Stomach smooth muscle (tissue), 2 donors: ENCODE results near the gene PTPRM.

Experiments
- H3K27ac ChIP-seq: one replicate; pipeline ENCODE4 v1.7.0; 2013; ENCODE audit warnings: mild to moderate bottlenecking, low read length, inconsistent platforms
- H3K27me3 ChIP-seq, 2 donors: one replicate each; pipeline ENCODE4 v1.7.0; 2013; ENCODE audit warnings: low read length in 2 of 2; ENCODE audit not compliant: insufficient read depth in 2 of 2, control insufficient read depth in 1 of 2
- H3K36me3 ChIP-seq, 2 donors: one replicate each; pipeline ENCODE4 v1.7.0; 2013; ENCODE audit warnings: low read length in 2 of 2; ENCODE audit not compliant: control insufficient read depth in 2 of 2, insufficient read depth in 2 of 2
- H3K4me1 ChIP-seq: one replicate; pipeline ENCODE4 v1.7.0; 2013; ENCODE audit warnings: low read length; ENCODE audit not compliant: control insufficient read depth, insufficient read depth
- H3K4me3 ChIP-seq, 2 donors: one replicate each; pipeline ENCODE4 v1.7.0; 2013; ENCODE audit warnings: low read length in 2 of 2
- H3K9ac ChIP-seq, 2 donors: one replicate each; pipeline ENCODE4 v1.7.0; 2013; ENCODE audit warnings: low read length in 2 of 2, mild to moderate bottlenecking in 1 of 2
- H3K9me3 ChIP-seq, 2 donors: one replicate each; pipeline ENCODE4 v1.7.0; 2013; ENCODE audit warnings: low read length in 2 of 2; ENCODE audit not compliant: control insufficient read depth in 2 of 2
- donor health status: healthy.
- donor health status: Pancreatic carcinoma.

PTPRM gene

GRCh38 chr18:7803956-7804469 lies 236.9 kb downstream of the PTPRM start:
- no peak overlapping the region for H3K27ac ChIP-seq
- no peak overlapping the region for H3K4me3 ChIP-seq
- no peaks in the 10 kb centered on the region for H3K4me1 ChIP-seq
- H3K9ac ChIP-seq = no peak overlapping the region
- no peaks in the 10 kb centered on the region for H3K36me3 ChIP-seq
- H3K27me3 ChIP-seq = no peaks in the 10 kb centered on the region
- no peaks in the 10 kb centered on the region for H3K9me3 ChIP-seq

DNA sequence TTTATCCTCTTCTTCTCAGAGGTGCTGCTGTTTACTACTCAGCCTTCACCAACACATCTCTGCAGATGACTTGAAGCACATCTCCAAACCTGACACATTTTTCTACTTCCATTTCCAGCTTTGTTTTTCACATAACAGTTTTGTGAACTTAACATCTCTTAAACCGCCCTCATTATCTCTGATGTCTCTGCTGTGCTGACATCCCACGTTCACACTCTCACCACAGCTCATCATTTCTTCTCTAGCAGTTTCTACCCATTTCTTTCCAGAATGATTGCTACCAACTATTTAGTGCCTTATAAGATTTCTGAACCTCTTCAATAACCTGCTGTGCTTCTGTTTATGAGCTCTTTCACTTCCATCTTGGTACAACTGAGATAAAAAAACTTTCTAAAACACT lies 238.0 kb downstream of the PTPRM start:
- H3K9ac ChIP-seq = no peak overlapping the region
- H3K36me3 ChIP-seq = no peaks in the 10 kb centered on the region
- no peaks in the 10 kb centered on the region for H3K4me1 ChIP-seq
- H3K27ac ChIP-seq = no peak overlapping the region
- H3K27me3 ChIP-seq = no peaks in the 10 kb centered on the region
- H3K4me3 ChIP-seq = no peak overlapping the region
- no peaks in the 10 kb centered on the region for H3K9me3 ChIP-seq

- H3K9me3 ChIP-seq = no peaks in the 10 kb centered on the region
- no peaks in the 10 kb centered on the region for H3K27me3 ChIP-seq
- H3K27ac ChIP-seq = no peak overlapping the region
- H3K4me3 ChIP-seq = no peak overlapping the region
- H3K9ac ChIP-seq = no peak overlapping the region
- no peaks in the 10 kb centered on the region for H3K36me3 ChIP-seq
- H3K4me1 ChIP-seq = no peaks in the 10 kb centered on the region
These were observed 238.8 kb downstream of the PTPRM start for GRCh38 chr18:7805880-7806279.

DNA sequence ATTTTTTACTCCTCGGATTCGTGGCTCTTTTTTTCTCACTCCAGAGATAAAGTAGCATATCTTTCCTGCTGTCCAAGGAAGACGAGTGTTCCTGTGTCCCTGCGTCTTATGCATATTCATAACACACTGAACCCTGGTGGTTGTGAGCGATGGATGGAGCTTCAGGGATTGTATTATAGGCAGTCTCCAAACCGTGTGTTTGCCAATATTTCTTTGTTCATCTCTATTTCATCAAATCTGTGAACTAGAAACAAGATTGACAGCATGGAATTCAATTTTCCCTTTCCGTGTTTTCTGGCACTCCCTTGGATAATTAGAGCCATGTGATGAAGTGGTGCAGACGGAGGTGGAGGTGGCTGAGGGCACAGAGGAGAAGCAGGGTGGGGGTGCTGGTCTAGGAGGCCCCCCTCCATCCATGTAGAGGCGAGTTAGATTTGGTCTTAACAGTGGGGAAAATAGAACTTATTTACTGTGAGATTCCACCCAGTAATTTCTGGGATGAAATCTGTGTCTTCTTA lies 240.9 kb downstream of the PTPRM start:
- H3K27me3 ChIP-seq = no peaks in the 10 kb centered on the region
- H3K4me3 ChIP-seq = no peak overlapping the region
- no peaks in the 10 kb centered on the region for H3K9me3 ChIP-seq
- H3K4me1 ChIP-seq = peaks cover 10% of the 10 kb centered on the region
- no peaks in the 10 kb centered on the region for H3K36me3 ChIP-seq
- H3K27ac ChIP-seq = no peak overlapping the region
- no peak overlapping the region for H3K9ac ChIP-seq

GRCh38 chr18:7808992-7809391 lies 241.9 kb downstream of the PTPRM start:
- H3K4me3 ChIP-seq = no peak overlapping the region
- peaks cover 0 to under 1% of the 10 kb centered on the region in 2 donors for H3K9me3 ChIP-seq
- peaks cover 10% of the 10 kb centered on the region for H3K4me1 ChIP-seq
- H3K36me3 ChIP-seq = no peaks in the 10 kb centered on the region
- no peaks in the 10 kb centered on the region for H3K27me3 ChIP-seq
- no peak overlapping the region for H3K27ac ChIP-seq
- H3K9ac ChIP-seq = no peak overlapping the region

- peaks cover 3 to 5% of the 10 kb centered on the region in 2 donors for H3K9me3 ChIP-seq
- no peak overlapping the region for H3K4me3 ChIP-seq
- no peak overlapping the region for H3K9ac ChIP-seq
- peaks cover 10% of the 10 kb centered on the region for H3K4me1 ChIP-seq
- H3K36me3 ChIP-seq = no peaks in the 10 kb centered on the region
- H3K27ac ChIP-seq = no peak overlapping the region
- H3K27me3 ChIP-seq = no peaks in the 10 kb centered on the region
These were observed 242.3 kb downstream of the PTPRM start for GRCh38 chr18:7809455-7809854.

DNA sequence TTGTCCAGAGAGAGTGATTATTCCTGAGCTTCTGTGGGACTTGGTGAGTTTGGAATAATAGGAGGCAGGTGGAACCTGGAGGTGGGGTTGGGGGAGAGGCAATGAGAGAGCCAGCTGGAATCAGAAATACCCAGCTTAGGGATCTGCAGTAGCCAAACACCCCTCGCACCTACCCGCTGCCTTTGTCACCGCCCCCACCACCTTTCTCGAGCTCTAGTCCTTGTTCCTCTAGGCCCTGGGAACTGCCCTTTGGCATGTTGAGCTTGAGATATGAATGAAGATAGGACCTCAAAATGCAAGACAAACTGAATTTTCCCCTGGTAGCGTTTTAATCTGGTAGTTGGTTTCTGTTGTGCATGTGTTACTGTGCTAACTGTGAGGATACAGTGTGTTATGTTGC lies 242.9 kb downstream of the PTPRM start:
- Histone ChIP-seq H3K4me3 (no peak overlapping the region), H3K27me3 (no peaks in the 10 kb centered on the region), H3K27ac (no peak overlapping the region), H3K9ac (no peak overlapping the region), H3K36me3 (no peaks in the 10 kb centered on the region), H3K4me1 (peaks cover 10% of the 10 kb centered on the region), H3K9me3 (peaks cover 5 to 9% of the 10 kb centered on the region in 2 donors)

DNA sequence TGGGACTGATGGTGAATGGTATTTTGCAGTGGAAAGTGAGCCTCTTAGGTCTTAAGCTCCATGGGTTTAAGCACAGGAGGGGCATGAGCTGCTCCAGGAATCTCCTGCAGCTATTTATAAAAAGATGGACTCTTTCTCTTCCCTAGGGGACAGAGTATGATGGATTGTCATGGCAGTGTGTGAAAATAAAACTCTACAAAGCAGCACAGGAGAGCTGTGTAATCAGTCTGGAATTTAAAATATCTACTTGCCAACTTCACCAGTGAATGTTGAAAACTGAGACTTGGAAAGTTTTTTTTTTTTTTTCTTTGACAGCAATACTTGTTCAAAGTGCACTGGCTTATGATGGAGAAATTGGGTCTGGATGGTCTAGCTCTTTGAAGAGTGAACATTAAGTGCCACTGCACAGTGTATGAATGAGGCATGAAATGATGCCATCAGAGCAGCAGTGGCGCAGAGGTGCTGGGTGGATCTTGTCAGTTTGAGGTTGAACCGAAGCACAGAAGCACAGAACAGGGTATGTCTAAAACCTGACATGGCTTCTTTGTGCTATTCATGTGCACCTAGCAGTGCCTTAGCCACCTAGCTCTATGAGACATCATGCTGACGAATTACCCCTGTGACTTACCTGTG lies 245.4 kb downstream of the PTPRM start:
- H3K36me3 ChIP-seq = no peaks in the 10 kb centered on the region
- peaks cover 8 to 11% of the 10 kb centered on the region in 2 donors for H3K9me3 ChIP-seq
- H3K4me3 ChIP-seq = no peak overlapping the region
- no peak overlapping the region for H3K27ac ChIP-seq
- peaks cover 10% of the 10 kb centered on the region for H3K4me1 ChIP-seq
- H3K9ac ChIP-seq = no peak overlapping the region
- no peaks in the 10 kb centered on the region for H3K27me3 ChIP-seq

DNA sequence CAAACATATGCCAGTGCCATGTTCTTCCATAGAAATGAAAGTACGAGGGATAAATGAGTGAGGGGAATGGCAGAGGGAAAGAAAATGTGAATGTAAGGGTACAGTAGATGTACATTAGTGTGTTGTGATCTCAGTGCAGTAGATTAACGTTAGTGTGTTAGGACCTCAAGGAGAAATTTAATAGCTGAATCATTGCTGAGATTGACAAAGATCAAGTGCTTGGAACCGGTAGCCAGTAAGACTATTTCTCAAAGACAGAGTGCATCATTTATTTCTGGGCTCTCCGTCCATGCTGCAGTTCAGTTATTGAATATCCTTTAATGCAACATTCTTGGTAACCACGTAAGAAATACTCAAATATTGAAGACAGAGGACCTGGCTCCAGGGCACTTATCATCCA lies 246.0 kb downstream of the PTPRM start:
- Histone ChIP-seq H3K36me3 (no peaks in the 10 kb centered on the region), H3K9ac (no peak overlapping the region), H3K27ac (no peak overlapping the region), H3K9me3 (peaks cover 8 to 11% of the 10 kb centered on the region in 2 donors), H3K4me1 (peaks cover 10% of the 10 kb centered on the region), H3K27me3 (no peaks in the 10 kb centered on the region), H3K4me3 (no peak overlapping the region)

DNA sequence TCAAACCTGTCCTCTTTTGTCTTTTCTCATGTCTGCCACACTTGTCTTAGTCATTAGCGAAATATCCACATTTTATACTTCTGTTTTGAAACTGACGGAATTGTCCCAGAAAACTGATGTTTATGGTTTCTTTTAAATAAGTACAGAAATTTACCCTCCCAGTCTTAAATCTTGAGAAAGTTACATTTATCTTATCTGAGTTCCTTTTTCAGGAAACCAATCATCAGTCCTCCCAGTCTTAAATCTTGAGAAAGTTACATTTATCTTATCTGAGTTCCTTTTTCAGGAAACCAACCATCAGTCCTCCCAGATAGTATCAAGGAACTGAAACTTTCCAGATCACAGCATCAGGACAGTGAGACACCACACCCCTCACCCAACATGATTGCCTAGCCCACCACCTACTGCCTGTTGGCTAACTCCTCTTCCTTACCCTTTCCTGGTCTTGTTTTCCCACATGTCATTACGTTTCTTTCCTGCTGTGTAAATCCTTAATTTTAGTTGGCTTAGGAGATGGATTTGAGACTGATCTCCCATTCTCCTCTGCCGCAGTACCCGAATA lies 247.7 kb downstream of the PTPRM start:
- no peaks in the 10 kb centered on the region for H3K36me3 ChIP-seq
- no peak overlapping the region for H3K4me3 ChIP-seq
- H3K9me3 ChIP-seq = peaks cover 8 to 11% of the 10 kb centered on the region in 2 donors
- H3K27ac ChIP-seq = no peak overlapping the region
- peaks cover 10% of the 10 kb centered on the region for H3K4me1 ChIP-seq
- H3K27me3 ChIP-seq = no peaks in the 10 kb centered on the region
- H3K9ac ChIP-seq = no peak overlapping the region

DNA sequence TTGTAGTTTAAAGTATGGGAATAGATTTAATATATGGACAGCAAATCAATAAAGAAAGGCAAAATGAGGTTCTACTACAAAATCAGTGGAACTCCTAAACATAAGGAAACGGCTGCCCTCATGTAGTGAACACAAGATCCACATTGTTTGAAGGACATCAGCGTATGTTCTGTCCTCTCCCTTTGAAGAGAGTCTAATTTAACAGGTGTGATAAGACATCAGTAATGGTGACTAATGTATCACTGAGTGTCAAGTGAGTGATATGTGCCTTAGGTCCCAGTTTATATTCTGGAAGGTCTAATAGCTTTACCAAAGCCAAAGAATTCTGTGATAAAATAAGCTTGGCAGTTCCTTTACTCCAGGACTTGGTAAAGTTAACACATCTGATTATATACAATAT lies 248.7 kb downstream of the PTPRM start:
- peaks cover 8 to 11% of the 10 kb centered on the region in 2 donors for H3K9me3 ChIP-seq
- no peak overlapping the region for H3K9ac ChIP-seq
- H3K27me3 ChIP-seq = no peaks in the 10 kb centered on the region
- H3K36me3 ChIP-seq = no peaks in the 10 kb centered on the region
- H3K4me1 ChIP-seq = peaks cover 13% of the 10 kb centered on the region
- no peak overlapping the region for H3K4me3 ChIP-seq
- H3K27ac ChIP-seq = no peak overlapping the region
